Measurements from ENCODE around the gene CNTRL.
"Not testable (repeated sequence)": the region's sequence is repeated elsewhere in the genome, so short reads cannot be mapped to it uniquely, and the experiment has no call there.

Gene CNTRL

DNA sequence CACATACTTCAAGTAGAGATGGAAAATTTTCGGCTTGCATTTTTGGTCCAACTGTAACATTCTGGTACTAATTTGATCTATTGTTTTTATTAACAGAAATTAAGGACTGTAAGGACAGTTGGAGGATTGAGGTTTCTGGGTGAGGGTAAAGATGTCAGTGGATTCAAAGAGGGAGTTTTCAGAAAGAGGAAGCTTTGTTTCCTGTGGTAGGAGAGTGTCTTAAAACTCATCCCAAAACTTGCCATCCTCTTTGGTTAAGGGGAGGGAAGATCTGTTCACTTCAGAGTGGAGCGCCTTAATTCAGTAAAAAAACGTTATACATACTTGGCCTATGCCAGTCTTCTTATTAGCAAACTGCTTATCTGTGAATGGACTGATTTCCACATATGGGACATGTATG lies 13.8 kb downstream of the CNTRL start:
- no peak overlapping the region for H3K4me3 ChIP-seq (ENCODE audit: low read depth, low read length)
- TF ChIP-seq CTCF (IDR thresholded peaks at IDR 0.05; ENCODE audit: control insufficient read depth, extremely low read depth, insufficient read depth): no peak
- DNase-seq (ENCODE audit: low read depth): no peak

- not testable (repeated sequence) for H3K4me3 ChIP-seq (ENCODE audit: low read depth, low read length); DNase-seq (ENCODE audit: low read depth)
These were observed 16.0 kb downstream of the CNTRL start for GRCh38 chr9:121090743-121091142.

- TF ChIP-seq CTCF (IDR thresholded peaks at IDR 0.05; ENCODE audit: control insufficient read depth, extremely low read depth, insufficient read depth): no peak
- DNase-seq (ENCODE audit: low read depth): no peak
- H3K4me3 ChIP-seq (ENCODE audit: low read depth, low read length): no peak overlapping the region
These were observed 20.3 kb downstream of the CNTRL start for GRCh38 chr9:121095057-121095456.

DNA sequence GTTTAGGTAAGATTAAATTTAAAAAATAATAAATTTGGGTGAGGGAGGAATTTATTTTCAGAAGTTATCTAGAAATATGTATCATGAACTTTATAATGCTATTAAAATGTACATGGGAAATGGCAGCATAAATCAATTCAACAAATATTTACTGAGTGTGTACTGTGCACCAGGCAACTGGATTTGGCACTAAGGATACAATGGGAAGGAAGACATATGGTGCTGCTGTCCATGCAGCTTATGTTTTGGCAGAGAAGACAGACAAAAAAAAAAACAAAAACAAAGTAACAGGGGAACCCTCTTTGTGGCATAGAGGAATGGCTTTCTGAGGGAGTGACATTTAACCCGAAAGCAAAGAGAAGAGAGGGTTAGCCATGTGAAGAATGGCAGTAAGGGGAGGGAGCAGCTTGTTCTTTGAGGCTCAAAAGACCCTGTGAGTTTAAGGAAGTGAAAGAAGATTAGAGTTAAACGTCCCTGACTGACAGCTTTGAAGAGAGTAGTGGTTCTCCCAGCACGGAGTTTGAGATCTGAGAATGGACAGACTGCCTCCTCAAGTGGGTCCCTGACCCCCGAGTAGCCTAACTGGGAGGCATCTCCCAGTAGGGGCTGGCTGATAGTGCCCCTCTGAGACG lies 23.9 kb downstream of the CNTRL start:
- no peak for TF ChIP-seq CTCF (IDR thresholded peaks at IDR 0.05; ENCODE audit: control insufficient read depth, extremely low read depth, insufficient read depth)
- no peak for DNase-seq (ENCODE audit: low read depth)
- no peak overlapping the region for H3K4me3 ChIP-seq (ENCODE audit: low read depth, low read length)

GRCh38 chr9:121104054-121104453 lies 29.3 kb downstream of the CNTRL start:
- DNase-seq (ENCODE audit: low read depth); H3K4me3 ChIP-seq (ENCODE audit: low read depth, low read length): not testable (repeated sequence)

DNA sequence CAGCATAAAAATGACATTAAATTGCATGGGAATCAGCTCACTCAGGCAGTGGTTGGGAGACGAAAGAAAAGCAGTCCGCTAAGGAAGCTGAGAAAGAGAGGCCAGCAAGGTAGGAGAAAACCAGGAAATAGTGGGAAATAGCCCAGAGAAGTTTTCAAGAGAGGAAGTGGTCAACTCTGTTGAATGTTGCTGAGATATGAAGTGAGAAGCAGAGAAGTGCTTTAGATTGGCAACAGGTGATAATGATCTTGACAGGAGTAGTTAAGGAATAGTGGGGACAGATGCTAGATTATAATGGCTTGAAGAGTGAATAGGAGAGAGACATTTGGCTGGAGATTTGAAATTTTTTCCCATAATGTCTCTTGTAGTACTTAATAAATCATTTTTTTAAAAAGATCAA lies 30.8 kb downstream of the CNTRL start:
- DNase-seq (ENCODE audit: low read depth): no peak
- H3K4me3 ChIP-seq (ENCODE audit: low read depth, low read length): no peak overlapping the region
- TF ChIP-seq CTCF (IDR thresholded peaks at IDR 0.05; ENCODE audit: control insufficient read depth, extremely low read depth, insufficient read depth): no peak

DNA sequence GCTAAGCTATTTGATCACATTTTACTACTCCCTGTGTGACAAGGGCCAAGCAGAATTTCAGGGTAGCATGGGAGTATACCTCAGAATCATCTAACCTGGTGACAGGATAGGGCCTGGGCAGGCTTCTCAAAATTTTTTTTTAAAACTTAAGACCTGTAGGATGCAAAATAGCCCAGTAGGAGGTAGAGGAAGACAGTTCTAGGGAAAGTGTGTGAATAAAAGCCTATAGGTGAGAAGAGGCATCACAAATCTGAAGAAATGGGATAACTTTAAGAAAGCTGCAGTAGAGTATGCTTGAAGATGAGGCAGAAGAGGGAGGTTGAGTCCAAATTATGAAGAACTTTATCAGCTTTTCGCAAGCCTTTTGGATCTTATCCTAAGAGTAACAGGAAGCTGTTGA lies 32.3 kb downstream of the CNTRL start:
- TF ChIP-seq CTCF (IDR thresholded peaks at IDR 0.05; ENCODE audit: control insufficient read depth, extremely low read depth, insufficient read depth): 0 out of 2 replicates have a peak, but pooled peaks have one; percentile 7
- no peak for DNase-seq (ENCODE audit: low read depth)
- no peak overlapping the region for H3K4me3 ChIP-seq (ENCODE audit: low read depth, low read length)

- no peak for TF ChIP-seq CTCF (IDR thresholded peaks at IDR 0.05; ENCODE audit: control insufficient read depth, extremely low read depth, insufficient read depth)
- DNase-seq (ENCODE audit: low read depth): no peak
- H3K4me3 ChIP-seq (ENCODE audit: low read depth, low read length): no peak overlapping the region
These were observed 33.1 kb downstream of the CNTRL start for GRCh38 chr9:121107881-121108280.

Data from LNCaP clone FGC (cell line).